ENCODE data around the gene MINDY4. TPM values are rescaled to one million over a fixed set of nuclear protein-coding genes. Genes with fewer than 3 reads are reported as not detected.

MINDY4 gene
- total RNA-seq, 1 donor from 2014 or later, result 14.3 TPM

DNA sequence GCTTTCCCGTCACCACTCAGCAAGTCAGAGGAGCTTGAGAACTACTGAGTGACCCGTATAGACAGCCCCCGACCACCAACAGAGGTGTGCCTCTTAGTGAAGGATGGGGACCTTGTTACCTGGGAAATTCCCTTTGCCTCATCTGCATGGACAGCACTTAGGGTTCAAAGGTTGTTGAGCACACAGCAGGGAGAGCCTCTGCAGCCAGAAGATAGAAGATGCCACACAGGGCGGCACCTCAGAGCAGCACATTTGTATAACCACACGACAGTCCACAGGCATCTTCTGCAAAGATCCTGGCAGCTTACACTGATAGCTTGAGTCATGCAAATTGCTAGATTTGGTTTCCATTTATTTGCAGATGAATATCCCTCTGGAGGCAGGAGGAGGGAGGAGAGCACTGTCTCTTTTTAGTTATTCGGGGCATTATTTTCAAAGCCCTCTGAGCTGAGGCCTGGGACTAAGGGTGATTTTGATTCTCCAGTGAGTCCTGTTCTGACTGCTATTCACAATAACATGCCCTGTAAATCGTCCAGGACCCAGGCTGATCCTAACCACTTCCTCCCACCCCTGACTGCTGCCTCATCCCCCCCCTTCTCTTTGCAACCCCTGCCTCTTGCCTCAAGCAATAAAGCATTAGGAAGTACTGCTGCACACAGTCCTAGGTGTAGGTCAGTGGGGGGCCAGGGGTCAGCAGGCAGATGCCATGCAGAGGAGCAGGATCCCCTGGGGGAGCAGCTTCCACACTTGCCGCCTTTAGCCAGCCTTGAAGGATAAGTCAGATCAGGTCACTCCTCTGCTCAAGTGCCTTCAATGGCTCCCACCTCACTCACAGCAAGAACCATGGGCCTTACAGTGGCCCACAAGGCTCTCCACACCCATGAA lies 43.9 kb upstream of the MINDY4 start:
- no peaks in the 10 kb centered on the region for H3K36me3 Mint-ChIP-seq (ENCODE audit: insufficient read depth)
- H3K9me3 Mint-ChIP-seq (ENCODE audit: low read depth), result no peaks in the 10 kb centered on the region
- TF ChIP-seq, protein P1, sequence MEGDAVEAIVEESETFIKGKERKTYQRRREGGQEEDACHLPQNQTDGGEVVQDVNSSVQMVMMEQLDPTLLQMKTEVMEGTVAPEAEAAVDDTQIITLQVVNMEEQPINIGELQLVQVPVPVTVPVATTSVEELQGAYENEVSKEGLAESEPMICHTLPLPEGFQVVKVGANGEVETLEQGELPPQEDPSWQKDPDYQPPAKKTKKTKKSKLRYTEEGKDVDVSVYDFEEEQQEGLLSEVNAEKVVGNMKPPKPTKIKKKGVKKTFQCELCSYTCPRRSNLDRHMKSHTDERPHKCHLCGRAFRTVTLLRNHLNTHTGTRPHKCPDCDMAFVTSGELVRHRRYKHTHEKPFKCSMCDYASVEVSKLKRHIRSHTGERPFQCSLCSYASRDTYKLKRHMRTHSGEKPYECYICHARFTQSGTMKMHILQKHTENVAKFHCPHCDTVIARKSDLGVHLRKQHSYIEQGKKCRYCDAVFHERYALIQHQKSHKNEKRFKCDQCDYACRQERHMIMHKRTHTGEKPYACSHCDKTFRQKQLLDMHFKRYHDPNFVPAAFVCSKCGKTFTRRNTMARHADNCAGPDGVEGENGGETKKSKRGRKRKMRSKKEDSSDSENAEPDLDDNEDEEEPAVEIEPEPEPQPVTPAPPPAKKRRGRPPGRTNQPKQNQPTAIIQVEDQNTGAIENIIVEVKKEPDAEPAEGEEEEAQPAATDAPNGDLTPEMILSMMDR (IDR thresholded peaks at IDR 0.05; ENCODE audit: unreplicated experiment), result no peak
- H3K27me3 Mint-ChIP-seq, result peaks cover 8% of the 10 kb centered on the region
- no peak for DNase-seq (ENCODE audit: low spot score, unreplicated experiment)
- H3K27ac Mint-ChIP-seq, result no peak overlapping the region
- no peaks in the 10 kb centered on the region for H3K4me1 Mint-ChIP-seq (ENCODE audit: low read depth)
- no peak overlapping the region for H3K4me3 Mint-ChIP-seq (ENCODE audit: low read depth)

DNA sequence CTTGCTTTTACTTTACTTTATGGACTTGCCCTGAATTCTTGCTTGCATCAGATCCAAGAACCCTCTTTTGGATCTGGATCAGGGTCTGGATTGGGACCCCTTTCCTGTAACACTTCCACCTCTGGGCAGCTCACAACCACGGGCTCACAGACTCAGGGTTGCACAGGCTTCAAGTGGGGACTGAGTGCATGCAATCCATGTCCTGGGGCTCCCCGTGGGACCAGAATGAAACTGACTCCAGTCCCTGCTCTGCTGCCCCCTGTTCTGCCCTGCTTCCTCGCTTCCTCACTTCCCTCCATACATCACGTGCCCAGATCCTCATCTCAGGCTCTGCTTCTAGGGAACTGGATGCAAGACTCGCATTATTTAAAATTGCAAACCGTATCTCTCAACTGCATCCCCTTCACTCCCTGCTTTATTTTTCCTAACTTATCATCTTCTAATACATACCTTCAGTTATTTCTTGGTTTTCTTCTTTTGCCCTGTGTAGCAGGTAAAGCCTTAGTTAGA lies 42.6 kb upstream of the MINDY4 start:
- H3K36me3 Mint-ChIP-seq (ENCODE audit: insufficient read depth), result no peaks in the 10 kb centered on the region
- no peaks in the 10 kb centered on the region for H3K9me3 Mint-ChIP-seq (ENCODE audit: low read depth)
- DNase-seq (ENCODE audit: low spot score, unreplicated experiment), result no peak
- TF ChIP-seq, protein P1 (IDR thresholded peaks at IDR 0.05; ENCODE audit: unreplicated experiment), result no peak
- H3K27me3 Mint-ChIP-seq, result peaks cover 8% of the 10 kb centered on the region
- no peak overlapping the region for H3K27ac Mint-ChIP-seq
- no peak overlapping the region for H3K4me3 Mint-ChIP-seq (ENCODE audit: low read depth)
- no peaks in the 10 kb centered on the region for H3K4me1 Mint-ChIP-seq (ENCODE audit: low read depth)

DNA sequence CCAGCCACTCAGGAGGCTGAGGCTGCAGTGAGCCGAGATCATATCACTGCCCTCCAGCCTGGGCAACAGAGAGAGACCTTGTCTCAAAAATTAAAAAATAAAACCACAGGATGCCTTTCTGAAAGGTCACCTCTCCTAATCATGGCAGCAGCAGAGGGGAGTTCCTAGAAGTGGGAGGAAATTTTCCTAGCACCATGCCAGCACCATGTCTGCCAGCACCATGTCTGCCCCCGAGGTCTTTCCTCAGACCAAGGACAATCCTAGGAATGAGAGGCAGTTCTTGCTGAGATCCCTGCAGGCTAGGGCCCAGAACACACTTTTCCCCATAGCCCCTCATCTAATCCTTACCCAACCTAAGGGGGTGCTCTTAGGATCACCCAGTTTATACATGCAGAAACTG lies 41.6 kb upstream of the MINDY4 start:
- TF ChIP-seq, protein P1 (IDR thresholded peaks at IDR 0.05; ENCODE audit: unreplicated experiment), result no peak
- H3K36me3 Mint-ChIP-seq (ENCODE audit: insufficient read depth), result no peaks in the 10 kb centered on the region
- DNase-seq (ENCODE audit: low spot score, unreplicated experiment), result no peak
- no peaks in the 10 kb centered on the region for H3K9me3 Mint-ChIP-seq (ENCODE audit: low read depth)
- peaks cover 4% of the 10 kb centered on the region for H3K27me3 Mint-ChIP-seq
- H3K4me1 Mint-ChIP-seq (ENCODE audit: low read depth), result no peaks in the 10 kb centered on the region
- H3K27ac Mint-ChIP-seq, result no peak overlapping the region
- H3K4me3 Mint-ChIP-seq (ENCODE audit: low read depth), result no peak overlapping the region

DNA sequence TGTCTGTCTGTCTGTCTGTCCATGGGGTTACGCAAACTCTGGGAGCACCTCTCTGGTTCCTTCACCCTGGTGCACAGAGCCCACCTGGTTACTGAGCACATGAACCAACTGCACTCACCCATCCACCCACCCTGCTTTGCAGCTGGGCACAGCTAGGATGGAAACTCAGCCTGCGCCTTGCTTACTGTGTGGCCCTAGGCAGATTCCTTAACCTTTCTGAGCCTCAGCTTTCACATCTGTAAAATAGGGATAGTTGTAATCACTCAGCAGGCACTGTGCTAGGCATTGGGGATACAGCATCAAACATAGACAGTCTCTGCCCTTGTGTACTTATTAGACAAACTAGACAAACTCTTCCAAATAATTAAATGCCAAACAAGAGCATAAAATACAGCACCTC lies 41.1 kb upstream of the MINDY4 start:
- TF ChIP-seq, protein P1 (IDR thresholded peaks at IDR 0.05; ENCODE audit: unreplicated experiment), result no peak

DNA sequence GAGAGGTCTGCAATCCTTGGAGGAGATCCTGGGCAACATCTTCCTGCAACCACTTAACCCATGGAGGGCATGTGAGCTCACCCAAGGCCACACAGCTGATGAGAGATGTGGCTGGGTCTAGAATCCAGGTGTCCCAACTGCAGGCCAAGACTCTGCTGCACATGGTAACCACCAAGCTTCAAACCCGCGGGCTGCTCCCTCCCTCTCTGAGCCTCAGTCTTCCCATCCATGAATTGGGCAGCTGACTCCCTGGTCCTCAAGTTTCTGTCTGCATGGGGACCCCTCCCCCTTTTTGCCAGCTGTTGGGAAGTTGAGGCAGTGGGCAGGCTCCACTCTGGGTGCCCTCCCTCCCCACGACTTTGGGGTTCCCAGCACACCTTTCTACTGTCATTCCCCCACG lies 40.2 kb upstream of the MINDY4 start:
- Mint-ChIP-seq H3K4me3 (ENCODE audit: low read depth) (no peak overlapping the region), H3K27me3 (no peaks in the 10 kb centered on the region), H3K9me3 (ENCODE audit: low read depth) (no peaks in the 10 kb centered on the region), H3K36me3 (ENCODE audit: insufficient read depth) (no peaks in the 10 kb centered on the region), H3K4me1 (ENCODE audit: low read depth) (no peaks in the 10 kb centered on the region), H3K27ac (no peak overlapping the region)
- DNase-seq (ENCODE audit: low spot score, unreplicated experiment), result no peak
- TF ChIP-seq, protein P1 (IDR thresholded peaks at IDR 0.05; ENCODE audit: unreplicated experiment), result no peak

More for the DNA sequence above, 41.1 kb upstream of the MINDY4 start:
- H3K9me3 Mint-ChIP-seq (ENCODE audit: low read depth), result no peaks in the 10 kb centered on the region
- DNase-seq (ENCODE audit: low spot score, unreplicated experiment), result no peak
- H3K4me1 Mint-ChIP-seq (ENCODE audit: low read depth), result no peaks in the 10 kb centered on the region
- H3K36me3 Mint-ChIP-seq (ENCODE audit: insufficient read depth), result no peaks in the 10 kb centered on the region
- H3K27ac Mint-ChIP-seq, result no peak overlapping the region
- H3K4me3 Mint-ChIP-seq (ENCODE audit: low read depth), result no peak overlapping the region
- no peaks in the 10 kb centered on the region for H3K27me3 Mint-ChIP-seq

All from progenitor cell of endocrine pancreas (in vitro differentiated cells).